ENCODE measurements around the gene DUSP28. TPM values are rescaled to one million over a fixed set of nuclear protein-coding genes. Genes with fewer than 3 reads are reported as not detected.
A peak's percentile ranks its signal among the peaks of the same experiment; 100 is the strongest.

The DUSP28 gene
- total and polyA plus RNA-seq, 2 of the 13 experiments (the other 11 are each of a cell fraction or from before 2014, with no cell fraction given) = 5.2 to 8.6 TPM

DNA sequence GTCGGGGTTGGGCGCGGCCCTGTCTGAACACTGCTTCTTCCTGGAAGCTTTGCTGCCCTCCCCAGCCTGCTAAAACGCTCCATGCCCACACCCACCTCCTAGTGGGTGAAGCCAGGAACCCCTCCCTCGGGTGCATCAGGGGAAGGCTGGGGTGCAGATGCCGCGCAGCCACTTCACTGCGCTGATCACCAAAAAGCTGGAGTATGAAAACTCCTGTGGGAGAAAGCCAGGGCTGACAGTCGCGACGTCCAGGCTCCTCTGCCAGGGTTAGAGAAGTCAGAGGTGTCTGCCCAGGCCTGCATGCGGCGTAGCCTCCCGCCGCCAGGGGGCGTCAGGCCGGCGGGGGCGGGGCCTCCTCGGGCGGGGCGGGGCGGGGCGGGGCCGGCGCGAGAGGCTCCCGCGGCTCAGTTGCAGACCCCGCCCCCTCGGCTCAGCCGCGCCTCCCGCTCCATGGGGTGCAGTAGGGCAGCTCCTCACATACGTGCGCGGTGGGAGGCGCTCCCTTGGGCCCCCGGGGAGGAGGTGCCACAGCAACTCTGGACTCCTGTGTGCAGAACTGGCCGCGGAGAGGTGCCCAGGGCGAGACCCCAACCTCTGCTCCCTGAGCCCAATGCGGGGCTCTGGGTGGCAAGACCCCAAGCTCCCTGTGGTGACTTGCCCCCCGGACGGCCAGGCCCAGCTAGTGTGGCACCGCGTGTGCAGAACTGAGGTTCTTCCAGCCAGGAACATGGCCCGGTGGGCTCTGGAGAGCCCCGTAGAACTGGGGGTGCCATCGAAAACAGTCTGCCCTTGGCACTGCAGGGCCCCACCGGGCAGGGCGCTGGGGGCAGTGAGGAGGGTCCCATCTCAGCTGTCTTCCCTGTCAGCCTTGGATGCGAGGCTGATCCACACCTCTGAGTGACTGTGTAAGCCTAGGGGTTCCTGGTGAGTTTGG lies 6.3 kb downstream of the DUSP28 start (continued):
- TF ChIP-seq, protein P1, sequence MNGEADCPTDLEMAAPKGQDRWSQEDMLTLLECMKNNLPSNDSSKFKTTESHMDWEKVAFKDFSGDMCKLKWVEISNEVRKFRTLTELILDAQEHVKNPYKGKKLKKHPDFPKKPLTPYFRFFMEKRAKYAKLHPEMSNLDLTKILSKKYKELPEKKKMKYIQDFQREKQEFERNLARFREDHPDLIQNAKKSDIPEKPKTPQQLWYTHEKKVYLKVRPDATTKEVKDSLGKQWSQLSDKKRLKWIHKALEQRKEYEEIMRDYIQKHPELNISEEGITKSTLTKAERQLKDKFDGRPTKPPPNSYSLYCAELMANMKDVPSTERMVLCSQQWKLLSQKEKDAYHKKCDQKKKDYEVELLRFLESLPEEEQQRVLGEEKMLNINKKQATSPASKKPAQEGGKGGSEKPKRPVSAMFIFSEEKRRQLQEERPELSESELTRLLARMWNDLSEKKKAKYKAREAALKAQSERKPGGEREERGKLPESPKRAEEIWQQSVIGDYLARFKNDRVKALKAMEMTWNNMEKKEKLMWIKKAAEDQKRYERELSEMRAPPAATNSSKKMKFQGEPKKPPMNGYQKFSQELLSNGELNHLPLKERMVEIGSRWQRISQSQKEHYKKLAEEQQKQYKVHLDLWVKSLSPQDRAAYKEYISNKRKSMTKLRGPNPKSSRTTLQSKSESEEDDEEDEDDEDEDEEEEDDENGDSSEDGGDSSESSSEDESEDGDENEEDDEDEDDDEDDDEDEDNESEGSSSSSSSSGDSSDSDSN (CRISPR knock-in tag; IDR thresholded peaks at IDR 0.05) = peak; percentile 26; the same call in 1 of the 2 replicates
- TF ChIP-seq NCOA5 (CRISPR knock-in tag; IDR thresholded peaks at IDR 0.05) = no peak
- no peak for TF ChIP-seq EHMT2 (IDR thresholded peaks at IDR 0.05; ENCODE audit: borderline replicate concordance, low read depth, low read length)
- peak; percentile 36 for TF ChIP-seq KMT2B (CRISPR knock-in tag; IDR thresholded peaks at IDR 0.05)
- no peak for TF ChIP-seq MATR3 (CRISPR knock-in tag; IDR thresholded peaks at IDR 0.05)
- TF ChIP-seq ZNF713 (CRISPR knock-in tag; IDR thresholded peaks at IDR 0.05) = no peak
- TF ChIP-seq ZNF274 (CRISPR knock-in tag; IDR thresholded peaks at IDR 0.05) = peak; percentile 48; the same call in 1 of the 2 replicates
- peak; percentile 36 for TF ChIP-seq HOXA3 (CRISPR knock-in tag; IDR thresholded peaks at IDR 0.05)
- TF ChIP-seq IRX3 (CRISPR knock-in tag; IDR thresholded peaks at IDR 0.05; ENCODE audit: borderline replicate concordance, low read depth) = no peak
- no peak for TF ChIP-seq CEBPB (IDR thresholded peaks at IDR 0.05; ENCODE audit: borderline replicate concordance, low read depth, low read length)
- 0 out of 2 replicates have a peak, but pooled peaks have one; percentile 4 for TF ChIP-seq ZNF629 (CRISPR knock-in tag; conservative IDR thresholded peaks at IDR 0.05)
- no peak for TF ChIP-seq HNRNPH1 (optimal IDR thresholded peaks at IDR 0.05; ENCODE audit: low read depth, low read length)
- TF ChIP-seq, protein P2, sequence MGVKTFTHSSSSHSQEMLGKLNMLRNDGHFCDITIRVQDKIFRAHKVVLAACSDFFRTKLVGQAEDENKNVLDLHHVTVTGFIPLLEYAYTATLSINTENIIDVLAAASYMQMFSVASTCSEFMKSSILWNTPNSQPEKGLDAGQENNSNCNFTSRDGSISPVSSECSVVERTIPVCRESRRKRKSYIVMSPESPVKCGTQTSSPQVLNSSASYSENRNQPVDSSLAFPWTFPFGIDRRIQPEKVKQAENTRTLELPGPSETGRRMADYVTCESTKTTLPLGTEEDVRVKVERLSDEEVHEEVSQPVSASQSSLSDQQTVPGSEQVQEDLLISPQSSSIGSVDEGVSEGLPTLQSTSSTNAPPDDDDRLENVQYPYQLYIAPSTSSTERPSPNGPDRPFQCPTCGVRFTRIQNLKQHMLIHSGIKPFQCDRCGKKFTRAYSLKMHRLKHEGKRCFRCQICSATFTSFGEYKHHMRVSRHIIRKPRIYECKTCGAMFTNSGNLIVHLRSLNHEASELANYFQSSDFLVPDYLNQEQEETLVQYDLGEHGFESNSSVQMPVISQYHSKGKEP (CRISPR knock-in tag; IDR thresholded peaks at IDR 0.05) = no peak
- TF ChIP-seq, protein P3, sequence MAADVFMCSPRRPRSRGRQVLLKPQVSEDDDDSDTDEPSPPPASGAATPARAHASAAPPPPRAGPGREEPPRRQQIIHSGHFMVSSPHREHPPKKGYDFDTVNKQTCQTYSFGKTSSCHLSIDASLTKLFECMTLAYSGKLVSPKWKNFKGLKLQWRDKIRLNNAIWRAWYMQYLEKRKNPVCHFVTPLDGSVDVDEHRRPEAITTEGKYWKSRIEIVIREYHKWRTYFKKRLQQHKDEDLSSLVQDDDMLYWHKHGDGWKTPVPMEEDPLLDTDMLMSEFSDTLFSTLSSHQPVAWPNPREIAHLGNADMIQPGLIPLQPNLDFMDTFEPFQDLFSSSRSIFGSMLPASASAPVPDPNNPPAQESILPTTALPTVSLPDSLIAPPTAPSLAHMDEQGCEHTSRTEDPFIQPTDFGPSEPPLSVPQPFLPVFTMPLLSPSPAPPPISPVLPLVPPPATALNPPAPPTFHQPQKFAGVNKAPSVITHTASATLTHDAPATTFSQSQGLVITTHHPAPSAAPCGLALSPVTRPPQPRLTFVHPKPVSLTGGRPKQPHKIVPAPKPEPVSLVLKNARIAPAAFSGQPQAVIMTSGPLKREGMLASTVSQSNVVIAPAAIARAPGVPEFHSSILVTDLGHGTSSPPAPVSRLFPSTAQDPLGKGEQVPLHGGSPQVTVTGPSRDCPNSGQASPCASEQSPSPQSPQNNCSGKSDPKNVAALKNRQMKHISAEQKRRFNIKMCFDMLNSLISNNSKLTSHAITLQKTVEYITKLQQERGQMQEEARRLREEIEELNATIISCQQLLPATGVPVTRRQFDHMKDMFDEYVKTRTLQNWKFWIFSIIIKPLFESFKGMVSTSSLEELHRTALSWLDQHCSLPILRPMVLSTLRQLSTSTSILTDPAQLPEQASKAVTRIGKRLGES (CRISPR knock-in tag; IDR thresholded peaks at IDR 0.05; ENCODE audit: borderline replicate concordance) = no peak
- no peak for TF ChIP-seq SATB2 (CRISPR knock-in tag; IDR thresholded peaks at IDR 0.05)
- TF ChIP-seq REPIN1 (CRISPR knock-in tag; IDR thresholded peaks at IDR 0.05; ENCODE audit: borderline replicate concordance, low read depth) = no peak
- TF ChIP-seq JDP2 (CRISPR knock-in tag; IDR thresholded peaks at IDR 0.05; ENCODE audit: borderline replicate concordance) = no peak
- peak; percentile 26; the same call in 1 of the 2 replicates for TF ChIP-seq ZNF225 (CRISPR knock-in tag; IDR thresholded peaks at IDR 0.05)
- TF ChIP-seq ZNF441 (CRISPR knock-in tag; IDR thresholded peaks at IDR 0.05; ENCODE audit: borderline replicate concordance) = peak; percentile 82; the same call in 1 of the 2 replicates
- TF ChIP-seq NR1H2 (CRISPR knock-in tag; IDR thresholded peaks at IDR 0.05; ENCODE audit: borderline replicate concordance, low read depth) = no peak
- TF ChIP-seq MBNL3 (CRISPR knock-in tag; conservative IDR thresholded peaks at IDR 0.05) = no peak
- TF ChIP-seq SKI (IDR thresholded peaks at IDR 0.05; ENCODE audit: partially characterized antibody) = no peak
- 0 out of 2 replicates have a peak, but pooled peaks have one; percentile 39 for TF ChIP-seq ZNF674 (CRISPR knock-in tag; IDR thresholded peaks at IDR 0.05; ENCODE audit: low read depth)
